Measurements from ENCODE around the gene DNAJB4.

DNA sequence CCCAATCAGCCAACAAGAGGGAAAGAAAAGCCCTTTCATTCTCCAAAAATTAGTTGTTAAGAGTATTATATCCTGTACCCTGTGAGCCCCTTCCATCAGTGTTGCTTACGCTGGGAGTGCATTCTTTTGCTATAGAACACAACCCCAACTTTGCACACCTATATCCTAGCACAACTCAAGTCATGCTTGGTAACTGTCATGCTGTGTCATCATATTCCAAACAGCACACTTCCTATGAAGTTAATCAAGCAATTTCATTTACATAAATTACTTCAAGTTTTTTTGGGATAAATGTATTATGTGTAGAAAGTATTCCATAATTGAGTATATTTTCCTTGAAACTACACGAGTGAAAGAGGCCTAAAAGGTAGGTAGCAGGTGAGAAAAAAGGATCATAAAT is 45.9 kb upstream of the DNAJB4 start:
- TF ChIP-seq, protein P1, sequence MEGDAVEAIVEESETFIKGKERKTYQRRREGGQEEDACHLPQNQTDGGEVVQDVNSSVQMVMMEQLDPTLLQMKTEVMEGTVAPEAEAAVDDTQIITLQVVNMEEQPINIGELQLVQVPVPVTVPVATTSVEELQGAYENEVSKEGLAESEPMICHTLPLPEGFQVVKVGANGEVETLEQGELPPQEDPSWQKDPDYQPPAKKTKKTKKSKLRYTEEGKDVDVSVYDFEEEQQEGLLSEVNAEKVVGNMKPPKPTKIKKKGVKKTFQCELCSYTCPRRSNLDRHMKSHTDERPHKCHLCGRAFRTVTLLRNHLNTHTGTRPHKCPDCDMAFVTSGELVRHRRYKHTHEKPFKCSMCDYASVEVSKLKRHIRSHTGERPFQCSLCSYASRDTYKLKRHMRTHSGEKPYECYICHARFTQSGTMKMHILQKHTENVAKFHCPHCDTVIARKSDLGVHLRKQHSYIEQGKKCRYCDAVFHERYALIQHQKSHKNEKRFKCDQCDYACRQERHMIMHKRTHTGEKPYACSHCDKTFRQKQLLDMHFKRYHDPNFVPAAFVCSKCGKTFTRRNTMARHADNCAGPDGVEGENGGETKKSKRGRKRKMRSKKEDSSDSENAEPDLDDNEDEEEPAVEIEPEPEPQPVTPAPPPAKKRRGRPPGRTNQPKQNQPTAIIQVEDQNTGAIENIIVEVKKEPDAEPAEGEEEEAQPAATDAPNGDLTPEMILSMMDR (IDR thresholded peaks at IDR 0.05) = no peak
- no peak for TF ChIP-seq EZH2 (IDR thresholded peaks at IDR 0.05)
- TF ChIP-seq EZH2phosphoT487 (IDR thresholded peaks at IDR 0.05) = no peak
